OCI-LY3 (cell line): ENCODE data around the gene HOXA3.

Source experiments
- H2AFZ ChIP-seq: fragments of 200-600, 300-600 bp; shearing (Covaris generic); 2 replicates; pipeline ENCODE4 v1.6.0; 2014; ENCODE audit warnings: antibody characterized with exemption, low read depth, low read length
- H3K27ac ChIP-seq: fragments of 200-600, 300-600 bp; sonication (generic); 2 replicates; pipeline ENCODE4 v1.5.1; 2014; ENCODE audit warnings: mild to moderate bottlenecking, low read length, moderate library complexity, mixed read lengths
- H3K27me3 ChIP-seq: fragments of 200-600, 300-600 bp; sonication (generic); 2 replicates; pipeline ENCODE4 v1.6.1; 2014; ENCODE audit warnings: low read depth, low read length, mixed read lengths
- H3K36me3 ChIP-seq: fragments of 200-600, 300-600 bp; sonication (generic); replicated peaks from 2 replicates; pipeline ENCODE3; 2014; ENCODE audit warnings: low read depth, low read length, mixed read lengths
- H3K4me1 ChIP-seq: fragments of 300-600, 200-600 bp; sonication (generic); 2 replicates; pipeline ENCODE4 v1.6.1; 2014; ENCODE audit warnings: low read length, mixed read lengths
- H3K4me2 ChIP-seq: fragments of 200-600, 300-600 bp; sonication (generic); 2 replicates; pipeline ENCODE4 v1.6.1; 2014; ENCODE audit warnings: low read length, mixed read lengths
- H3K4me3 ChIP-seq: fragments of 300-600, 200-600 bp; sonication (generic); 2 replicates; pipeline ENCODE4 v1.5.1; 2014; ENCODE audit warnings: antibody characterized with exemption, mild to moderate bottlenecking, low read length, moderate library complexity
- H3K79me2 ChIP-seq: fragments of 300-600, 200-600 bp; shearing (Covaris generic); 2 replicates; pipeline ENCODE4 v1.6.1; 2014; ENCODE audit warnings: mild to moderate bottlenecking, low read length, mixed read lengths
- H3K9ac ChIP-seq: fragments of 300-600, 200-600 bp; shearing (Covaris generic); 2 replicates; pipeline ENCODE4 v1.6.0; 2014; ENCODE audit warnings: mild to moderate bottlenecking, low read length, moderate library complexity
- H3K9me3 ChIP-seq: fragments of 200-600, 300-600 bp; shearing (Covaris generic); 2 replicates; pipeline ENCODE4 v1.6.1; 2014; ENCODE audit warnings: low read length, mixed read lengths; ENCODE audit not compliant: insufficient read depth
- H4K20me1 ChIP-seq: fragments of 200-600, 300-600 bp; sonication (generic); 2 replicates; pipeline ENCODE4 v1.6.1; 2016; ENCODE audit warnings: low read length, mixed read lengths; ENCODE audit not compliant: insufficient read depth
- EZH2phosphoT487 ChIP-seq: fragments of 200-600 bp; shearing (Covaris generic); IDR thresholded peaks from 2 replicates; pipeline ENCODE4 v1.6.1; 2018; ENCODE audit warnings: antibody characterized with exemption, mixed run types, low read depth
- TF ChIP-seq, protein P1 (sequence below): fragments of 200-600, 300-600 bp; sonication (generic); IDR thresholded peaks from 2 replicates; pipeline ENCODE4 v1.5.1; 2014; ENCODE audit warnings: antibody characterized with exemption, low read length, low read depth

HOXA3 gene

DNA sequence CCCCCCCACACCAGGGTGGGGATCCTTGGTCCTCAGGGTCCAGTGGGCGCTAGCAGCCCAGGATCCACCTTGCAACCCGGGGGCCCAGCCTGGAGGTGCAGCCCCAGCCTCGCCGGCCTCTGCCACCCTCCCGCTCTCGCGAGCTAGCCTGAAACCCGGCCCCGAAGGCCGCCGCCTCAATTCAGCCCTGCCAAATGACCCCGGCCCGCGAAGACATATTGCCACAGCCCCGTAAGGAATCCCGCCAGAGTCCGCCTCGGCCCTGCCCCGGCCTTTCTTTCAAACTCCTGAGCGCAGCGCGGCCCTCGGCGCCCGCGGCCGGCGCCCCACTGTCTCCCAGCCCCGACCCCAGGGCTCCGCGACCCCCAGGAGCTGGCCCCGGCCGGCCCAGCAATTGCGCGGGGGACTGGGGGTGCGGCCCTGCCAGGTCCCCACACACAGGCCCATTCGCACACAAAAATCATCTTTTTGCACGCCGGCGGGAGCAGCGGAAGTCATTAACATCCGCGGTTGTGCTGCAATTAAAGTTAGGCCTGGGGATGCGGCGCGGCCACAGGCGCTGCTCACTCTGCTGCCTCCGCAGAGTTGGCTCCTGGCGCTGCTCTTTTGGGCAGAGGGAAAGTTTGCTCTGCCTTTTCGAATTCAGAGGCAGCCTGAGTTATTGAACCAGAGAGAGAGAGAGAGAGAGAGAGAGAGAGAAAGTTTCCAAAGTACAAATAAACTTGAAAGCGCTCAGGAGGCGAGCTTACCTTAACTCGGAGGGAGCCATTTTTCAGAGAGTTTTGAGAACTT is 12.9 kb downstream of the HOXA3 start:
- Histone ChIP-seq H3K27me3 (peaks cover 6% of the 10 kb centered on the region), H3K4me2 (no peak overlapping the region), H3K4me1 (peaks cover 24% of the 10 kb centered on the region), H3K9ac (no peak overlapping the region), H3K4me3 (no peak overlapping the region), H2AFZ (no peak overlapping the region), H3K79me2 (no peaks in the 10 kb centered on the region), H4K20me1 (peaks cover 6% of the 10 kb centered on the region; the same call in 1 of the 2 replicates), H3K9me3 (no peaks in the 10 kb centered on the region), H3K36me3 (no peaks in the 10 kb centered on the region), H3K27ac (no peak overlapping the region)
- TF ChIP-seq, protein P1, sequence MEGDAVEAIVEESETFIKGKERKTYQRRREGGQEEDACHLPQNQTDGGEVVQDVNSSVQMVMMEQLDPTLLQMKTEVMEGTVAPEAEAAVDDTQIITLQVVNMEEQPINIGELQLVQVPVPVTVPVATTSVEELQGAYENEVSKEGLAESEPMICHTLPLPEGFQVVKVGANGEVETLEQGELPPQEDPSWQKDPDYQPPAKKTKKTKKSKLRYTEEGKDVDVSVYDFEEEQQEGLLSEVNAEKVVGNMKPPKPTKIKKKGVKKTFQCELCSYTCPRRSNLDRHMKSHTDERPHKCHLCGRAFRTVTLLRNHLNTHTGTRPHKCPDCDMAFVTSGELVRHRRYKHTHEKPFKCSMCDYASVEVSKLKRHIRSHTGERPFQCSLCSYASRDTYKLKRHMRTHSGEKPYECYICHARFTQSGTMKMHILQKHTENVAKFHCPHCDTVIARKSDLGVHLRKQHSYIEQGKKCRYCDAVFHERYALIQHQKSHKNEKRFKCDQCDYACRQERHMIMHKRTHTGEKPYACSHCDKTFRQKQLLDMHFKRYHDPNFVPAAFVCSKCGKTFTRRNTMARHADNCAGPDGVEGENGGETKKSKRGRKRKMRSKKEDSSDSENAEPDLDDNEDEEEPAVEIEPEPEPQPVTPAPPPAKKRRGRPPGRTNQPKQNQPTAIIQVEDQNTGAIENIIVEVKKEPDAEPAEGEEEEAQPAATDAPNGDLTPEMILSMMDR, result no peak
- no peak for TF ChIP-seq EZH2phosphoT487

DNA sequence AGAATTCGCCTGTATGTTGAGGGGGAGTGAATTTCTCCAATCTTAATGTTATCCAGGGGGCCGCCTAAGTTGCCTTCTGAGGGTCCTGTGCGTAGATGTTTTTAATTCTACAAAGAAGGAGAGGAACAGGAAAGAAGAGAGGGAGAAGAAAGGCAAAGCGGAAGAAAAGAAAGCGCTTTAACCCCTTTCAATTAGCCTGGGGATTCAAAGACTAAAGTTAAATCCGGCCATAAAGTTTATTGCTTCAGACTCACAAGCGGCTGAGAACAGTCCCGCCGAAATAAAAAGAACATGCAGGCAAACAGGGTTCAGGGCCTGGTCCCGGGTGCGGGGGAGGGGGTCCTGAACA is 13.4 kb downstream of the HOXA3 start:
- H3K79me2 ChIP-seq, result no peaks in the 10 kb centered on the region
- peaks cover 30% of the 10 kb centered on the region for H3K4me1 ChIP-seq
- peaks cover 7% of the 10 kb centered on the region; the same call in 1 of the 2 replicates for H4K20me1 ChIP-seq
- TF ChIP-seq, protein P1, result no peak
- TF ChIP-seq EZH2phosphoT487, result no peak
- peaks cover 6% of the 10 kb centered on the region for H3K27me3 ChIP-seq
- H3K36me3 ChIP-seq, result no peaks in the 10 kb centered on the region
- H3K9me3 ChIP-seq, result no peaks in the 10 kb centered on the region
- H3K4me2 ChIP-seq, result no peak overlapping the region
- H2AFZ ChIP-seq, result no peak overlapping the region
- no peak overlapping the region for H3K9ac ChIP-seq
- no peak overlapping the region for H3K4me3 ChIP-seq
- no peak overlapping the region for H3K27ac ChIP-seq

DNA sequence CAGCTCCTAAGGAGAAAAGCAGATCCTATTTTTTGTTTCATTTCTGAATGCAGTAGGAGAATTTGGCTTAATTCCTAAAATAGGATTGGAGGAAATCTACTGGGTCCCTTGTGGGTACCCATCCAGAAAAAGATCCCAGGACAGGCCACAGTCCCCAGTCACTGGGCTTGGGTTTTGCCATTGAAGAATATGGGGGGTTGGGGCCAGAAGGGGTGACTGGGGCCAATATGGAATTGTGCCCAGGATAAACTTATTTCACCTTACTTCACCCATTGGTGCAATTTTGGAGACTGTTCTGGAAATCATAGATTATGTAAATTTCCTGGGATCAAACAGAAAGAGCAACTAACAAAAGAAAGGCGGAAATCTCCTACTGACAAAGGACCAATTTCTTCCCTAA is 13.9 kb downstream of the HOXA3 start:
- H3K9ac ChIP-seq, result no peak overlapping the region
- H3K79me2 ChIP-seq, result no peaks in the 10 kb centered on the region
- no peaks in the 10 kb centered on the region for H3K9me3 ChIP-seq
- no peak overlapping the region for H3K27ac ChIP-seq
- no peaks in the 10 kb centered on the region for H3K36me3 ChIP-seq
- H4K20me1 ChIP-seq, result peaks cover 7% of the 10 kb centered on the region; the same call in 1 of the 2 replicates
- no peak overlapping the region for H3K4me3 ChIP-seq
- H3K4me1 ChIP-seq, result peaks cover 31% of the 10 kb centered on the region
- no peak overlapping the region for H3K4me2 ChIP-seq
- TF ChIP-seq, protein P1, result no peak
- peaks cover 6% of the 10 kb centered on the region for H3K27me3 ChIP-seq
- H2AFZ ChIP-seq, result no peak overlapping the region

DNA sequence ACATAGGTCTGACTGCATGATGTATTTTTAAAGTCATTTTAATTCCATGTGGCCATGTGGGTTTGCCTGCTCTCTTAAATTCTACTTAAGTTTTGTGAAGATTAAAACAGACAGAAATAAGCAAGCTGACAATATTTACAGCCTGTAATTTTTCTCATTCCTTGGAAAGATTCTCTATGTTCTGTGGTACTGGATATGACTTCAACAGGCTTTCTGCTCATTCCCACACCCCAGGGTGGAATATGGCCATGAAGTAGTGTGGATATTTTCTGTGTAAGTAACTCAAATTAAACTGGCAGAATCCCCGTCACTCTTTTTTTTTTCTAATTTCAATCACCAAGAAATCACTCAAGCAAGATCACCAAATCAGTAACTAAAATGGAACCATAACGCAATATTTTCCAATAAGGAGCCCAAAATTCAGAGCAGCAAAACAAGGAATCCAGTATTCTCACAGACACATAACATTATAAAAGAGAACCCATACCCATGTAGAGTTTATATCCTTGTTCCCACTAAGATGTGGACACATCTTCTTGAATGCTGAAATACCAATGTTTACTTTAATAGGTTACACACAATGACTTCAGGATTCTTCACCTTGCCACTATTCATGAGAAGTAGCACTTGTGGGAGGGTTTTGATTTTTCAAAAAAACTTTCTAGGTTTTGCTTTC is 14.6 kb downstream of the HOXA3 start:
- no peaks in the 10 kb centered on the region for H3K36me3 ChIP-seq
- no peak overlapping the region for H3K4me2 ChIP-seq
- H3K79me2 ChIP-seq, result no peaks in the 10 kb centered on the region
- H3K9me3 ChIP-seq, result no peaks in the 10 kb centered on the region
- no peak for TF ChIP-seq EZH2phosphoT487
- TF ChIP-seq, protein P1, result no peak
- peaks cover 7% of the 10 kb centered on the region; the same call in 1 of the 2 replicates for H4K20me1 ChIP-seq
- peaks cover 31% of the 10 kb centered on the region for H3K4me1 ChIP-seq
- H3K9ac ChIP-seq, result no peak overlapping the region
- H3K27me3 ChIP-seq, result peaks cover 6% of the 10 kb centered on the region
- no peak overlapping the region for H3K27ac ChIP-seq
- H3K4me3 ChIP-seq, result no peak overlapping the region
- H2AFZ ChIP-seq, result no peak overlapping the region
